ENCODE data around the gene COL5A1.

The COL5A1 gene

GRCh38 chr9:134863941-134864820 is 222.6 kb downstream of the COL5A1 start:
- DNase-seq, result peak; percentile 55

DNA sequence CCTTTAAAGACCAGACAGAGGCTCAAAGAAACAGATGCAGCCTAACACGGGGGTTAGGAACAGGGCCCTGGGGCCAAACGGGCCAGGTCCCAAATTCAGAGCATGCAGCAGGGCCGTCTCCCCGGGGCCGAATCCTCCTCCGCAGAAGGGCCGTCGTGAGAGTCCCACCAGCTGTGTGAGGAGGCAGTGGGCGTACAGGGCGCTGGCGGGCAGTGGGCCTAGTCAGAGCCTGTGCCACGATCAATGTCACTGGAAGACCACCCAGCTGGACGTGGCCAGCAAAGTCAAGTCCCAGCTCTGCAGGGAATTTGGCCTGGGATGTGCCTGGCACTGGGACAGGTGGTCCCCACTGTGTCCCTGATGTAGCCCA is 223.2 kb downstream of the COL5A1 start:
- DNase-seq, result no peak

- no peak for DNase-seq
Observed at GRCh38 chr9:134867917-134868750, 226.5 kb downstream of the COL5A1 start.

- DNase-seq, result no peak
Observed at GRCh38 chr9:134868751-134869553, 227.3 kb downstream of the COL5A1 start.

- DNase-seq, result no peak
Observed at GRCh38 chr9:134869554-134870300, 228.1 kb downstream of the COL5A1 start.

DNA sequence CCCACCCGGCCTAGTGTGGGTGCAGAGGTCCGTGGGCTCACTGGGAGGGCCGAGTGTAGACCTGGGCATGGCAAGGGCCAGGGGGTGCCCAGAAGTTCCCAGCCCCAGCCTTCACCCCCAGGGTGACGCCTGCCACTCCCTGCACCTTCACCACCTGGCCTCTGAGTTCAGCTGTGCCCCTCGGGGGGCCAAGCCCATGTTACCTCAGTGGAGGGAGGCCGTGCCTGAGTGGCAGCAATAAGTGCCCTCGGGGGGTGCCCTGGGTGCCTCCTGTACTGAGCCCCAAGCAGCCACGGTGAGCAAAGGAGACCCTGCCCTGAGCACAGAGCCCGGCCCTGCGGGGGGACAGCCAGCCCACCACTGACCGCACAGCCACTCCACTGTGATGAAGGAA is 228.7 kb downstream of the COL5A1 start:
- no peak for DNase-seq

DNA sequence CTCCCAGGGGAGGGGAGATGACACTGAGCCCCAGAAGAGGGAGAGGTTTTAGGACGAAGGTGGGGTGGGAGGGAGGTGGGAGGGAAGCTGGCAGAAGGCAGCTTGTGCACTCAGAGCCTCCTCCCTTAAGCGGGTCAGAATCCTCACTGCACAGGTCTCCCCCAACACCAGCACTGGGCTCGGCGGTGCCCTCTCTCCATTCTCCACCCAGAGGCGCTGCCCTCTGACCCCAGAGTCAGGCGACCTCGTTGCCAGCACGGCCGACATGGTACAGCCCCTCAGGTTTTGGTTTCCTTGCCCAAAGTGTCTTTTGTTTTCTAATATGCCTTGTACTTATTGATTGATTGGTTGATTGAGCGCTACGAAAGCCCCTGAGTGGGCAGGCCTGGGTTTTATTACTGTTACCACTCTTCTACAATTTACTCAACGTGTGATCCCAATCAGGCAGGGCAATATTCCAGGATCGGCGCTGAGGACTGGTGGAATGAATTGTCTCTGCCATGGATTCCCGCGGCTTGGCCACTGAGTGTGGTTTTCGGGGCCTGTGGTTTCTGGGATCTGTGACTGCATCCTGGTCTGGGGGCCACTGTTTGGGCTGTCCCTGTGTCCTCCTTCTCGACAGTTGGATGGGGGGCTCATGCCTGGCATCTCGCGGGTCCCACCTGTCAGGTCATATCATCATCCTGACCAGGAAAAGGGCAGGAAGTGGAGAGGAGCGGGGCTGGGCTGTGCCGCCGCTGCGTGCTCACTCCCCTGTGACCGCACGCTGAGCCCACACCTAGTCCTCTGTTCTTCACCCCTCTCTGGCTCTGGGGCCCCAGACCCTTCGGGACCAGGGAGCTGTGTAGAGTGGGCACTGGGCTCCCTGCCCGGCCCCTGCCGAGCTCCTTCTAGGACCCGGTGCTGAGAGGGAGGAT is 229.4 kb downstream of the COL5A1 start:
- peak; percentile 22 for DNase-seq

DNA sequence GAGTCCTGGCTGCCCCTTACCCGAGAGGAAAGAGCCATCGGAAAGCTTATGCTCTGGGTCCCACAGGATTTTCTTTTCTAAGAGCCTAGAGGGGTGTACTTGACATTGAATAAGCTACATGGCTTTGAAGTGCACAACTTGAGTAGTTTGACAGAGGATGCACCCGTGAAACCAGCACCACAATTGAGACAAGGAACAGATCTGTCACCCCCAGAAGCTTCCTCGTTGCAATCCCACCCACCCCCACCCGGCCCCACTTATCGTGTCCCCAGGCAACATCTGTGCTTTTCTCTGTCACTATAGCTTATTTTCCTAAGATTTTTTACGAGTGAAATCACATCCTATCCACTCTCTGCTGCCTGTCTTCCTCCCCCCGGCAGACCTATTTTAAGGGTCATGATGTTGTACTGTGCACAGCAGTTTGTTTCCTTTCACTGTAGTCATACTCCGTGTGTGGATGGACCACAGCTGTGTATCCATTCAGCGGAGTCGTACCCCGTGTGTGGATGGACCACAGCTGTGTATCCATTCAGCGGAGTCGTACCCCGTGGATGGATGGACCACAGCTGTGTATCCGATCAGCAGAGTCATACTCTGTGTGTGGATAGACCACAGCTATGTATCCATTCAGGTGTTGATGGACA is 230.2 kb downstream of the COL5A1 start:
- DNase-seq, result peak; percentile 25

DNA sequence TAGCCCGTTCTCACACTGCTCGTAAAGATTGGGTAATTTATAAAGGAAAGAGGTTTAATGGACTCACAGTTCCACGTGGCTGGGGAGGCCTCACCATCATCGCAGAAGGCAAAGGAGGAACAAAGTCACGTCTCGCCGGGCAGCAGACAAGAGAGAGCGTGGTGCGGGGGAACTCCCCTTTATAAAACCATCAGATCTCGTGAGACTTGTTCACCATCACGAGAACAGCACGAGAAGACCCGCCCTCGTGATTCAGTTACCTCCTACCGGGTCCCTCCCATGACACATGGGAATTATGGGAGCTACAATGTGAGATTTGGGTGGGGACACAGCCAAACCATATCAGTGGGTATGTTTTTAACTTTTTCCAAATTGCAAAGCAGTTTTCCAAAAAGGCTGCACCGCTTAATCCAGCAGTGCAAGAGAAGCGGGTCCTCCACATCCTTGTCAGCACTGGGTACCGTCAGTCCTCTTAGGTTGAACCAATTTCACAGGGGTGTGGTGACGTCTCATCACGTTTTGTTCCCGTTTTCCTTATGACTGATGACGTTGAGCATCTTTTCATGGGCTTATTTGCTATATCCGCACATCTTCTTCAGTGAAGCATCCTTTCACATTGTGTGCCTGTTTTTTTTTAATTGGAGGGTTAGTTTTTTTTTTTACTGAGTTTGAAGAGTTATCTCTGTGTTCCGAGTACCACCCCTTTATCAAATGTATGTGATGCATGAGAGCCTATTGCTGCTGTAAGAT is 231.1 kb downstream of the COL5A1 start:
- DNase-seq, result no peak

DNA sequence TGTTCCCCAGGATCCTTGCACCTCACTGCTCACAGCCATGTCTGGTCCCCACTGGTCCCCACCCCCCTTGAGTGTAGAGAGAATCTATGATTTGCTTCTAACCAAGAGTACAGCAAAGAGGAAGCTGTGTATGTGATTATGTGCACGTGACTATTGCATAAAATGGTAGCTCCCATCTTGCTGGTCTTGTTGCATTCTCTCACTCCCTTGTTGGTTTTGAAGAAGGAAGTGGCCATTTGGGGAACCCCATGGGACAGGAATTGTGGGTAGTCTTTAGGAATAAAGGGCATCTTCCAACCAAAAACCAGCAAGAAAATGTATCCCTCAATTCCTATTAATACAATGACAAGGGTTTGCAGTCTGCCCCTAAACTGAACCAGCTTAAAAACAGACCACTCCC is 233.8 kb downstream of the COL5A1 start:
- DNase-seq, result no peak

GRCh38 chr9:134877541-134877940 is 235.9 kb downstream of the COL5A1 start:
- no peak for DNase-seq

DNA sequence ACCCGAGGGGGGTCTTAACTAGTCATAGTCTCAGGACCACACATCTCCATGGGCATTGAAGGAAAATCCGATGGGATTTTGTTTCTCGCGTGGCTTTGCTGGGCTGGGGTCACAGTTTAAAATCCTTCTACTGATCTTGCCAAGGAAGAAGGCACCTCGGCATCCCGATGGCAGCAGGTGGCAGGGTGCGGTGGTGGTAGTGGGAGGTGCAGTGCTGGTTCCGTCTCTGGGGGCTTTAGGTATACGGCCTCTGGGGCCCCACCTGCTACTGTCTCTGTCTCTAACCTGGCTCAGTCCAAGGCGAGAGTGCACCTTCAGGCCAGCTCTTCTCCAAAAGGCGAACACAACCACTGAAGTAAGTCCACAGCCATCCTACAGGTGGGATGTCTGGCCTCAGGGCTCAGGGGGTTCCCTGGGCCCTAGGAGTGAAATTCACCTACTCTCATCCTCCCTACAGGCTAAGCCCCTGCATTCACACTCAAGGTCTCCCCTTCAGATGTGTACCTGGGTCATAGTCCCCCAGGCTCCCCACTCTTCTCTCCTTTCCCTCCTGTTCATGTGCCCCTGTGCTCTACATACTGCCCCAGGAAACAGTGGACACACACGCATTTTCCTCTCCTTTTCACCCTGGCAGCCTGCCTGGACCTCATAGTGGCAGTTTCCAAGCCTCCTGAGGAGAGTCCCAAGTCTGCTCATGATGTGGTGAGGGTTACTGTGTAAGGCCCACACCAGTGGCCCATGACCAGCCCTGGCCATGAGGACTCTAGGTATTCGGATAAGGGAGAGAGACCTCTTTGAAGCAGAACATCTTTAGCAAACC is 238.3 kb downstream of the COL5A1 start:
- no peak for DNase-seq

DNA sequence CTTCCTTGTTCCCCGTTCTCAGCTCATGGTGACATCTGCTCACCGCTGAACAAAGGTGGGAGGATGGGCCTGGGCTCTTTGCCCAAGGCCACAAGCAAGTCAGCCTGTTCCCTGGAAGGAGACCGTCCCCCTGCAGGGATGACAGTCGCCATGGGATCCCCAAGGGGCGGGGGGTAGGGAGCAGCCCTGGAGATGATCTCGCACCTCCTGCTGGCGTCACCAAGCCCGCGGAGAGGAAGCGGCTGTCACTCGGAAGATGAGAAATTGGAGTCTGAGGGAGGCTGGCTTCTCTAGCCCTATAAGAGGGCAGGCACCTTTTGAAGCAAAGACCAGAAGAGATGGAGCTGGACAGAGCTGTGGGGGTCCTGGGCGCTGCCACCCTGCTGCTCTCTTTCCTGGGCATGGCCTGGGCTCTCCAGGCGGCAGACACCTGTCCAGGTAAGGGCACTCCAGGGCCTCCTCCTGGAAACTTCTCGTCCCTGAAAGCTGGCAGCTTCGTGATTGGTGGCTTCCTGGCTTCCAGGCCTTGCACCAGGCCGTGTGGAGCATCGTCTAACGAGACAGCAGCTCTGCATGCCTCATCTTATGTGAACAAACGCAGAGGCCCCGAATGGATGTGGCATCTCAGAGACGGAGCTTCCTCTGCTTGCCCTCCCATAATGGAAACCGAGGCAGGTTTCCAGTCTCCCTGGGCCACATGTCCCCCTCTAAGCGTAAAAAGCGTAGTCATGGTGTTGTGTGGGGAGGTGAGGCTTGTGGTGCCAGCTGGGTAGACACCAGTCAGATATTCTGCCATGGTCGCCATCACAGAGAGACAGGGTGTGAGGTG is 239.1 kb downstream of the COL5A1 start, which contains the start of gene FCN2:
Gene FCN2, plus strand, starts transcription at position 327 of the 829 bp plus-strand sequence. Its CDS starts 12 bp downstream, at position 339.
- no peak for DNase-seq

DNA sequence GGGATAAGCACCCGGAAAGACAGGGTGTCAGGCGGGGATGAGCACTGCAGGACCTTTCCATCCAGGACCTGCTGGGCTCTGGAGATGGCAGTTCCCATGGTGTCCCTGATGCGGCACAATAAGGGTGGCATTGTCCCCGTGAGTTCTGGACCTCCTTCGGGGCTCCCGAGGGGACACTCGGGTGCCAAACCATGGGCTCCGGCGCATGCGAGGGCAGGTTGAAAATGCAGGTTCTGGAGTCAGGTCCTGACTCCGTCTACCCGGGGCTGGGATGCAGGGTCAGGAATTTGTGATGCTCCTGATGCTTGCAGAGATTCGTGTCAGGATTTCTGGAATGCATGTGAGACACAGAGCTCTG is 239.7 kb downstream of the COL5A1 start:
- DNase-seq, result no peak

GRCh38 chr9:134882204-134882785 is 240.7 kb downstream of the COL5A1 start:
- no peak for DNase-seq

- no peak for DNase-seq
Observed at GRCh38 chr9:134883040-134883782, 241.6 kb downstream of the COL5A1 start.

- DNase-seq, result no peak
Observed at GRCh38 chr9:134884492-134884891, 242.9 kb downstream of the COL5A1 start.

All from fibroblast of skin of scalp (primary cell).